Measurements from ENCODE around the gene FEM1B.
"Not testable (repeated sequence)": the region's sequence is repeated elsewhere in the genome, so short reads cannot be mapped to it uniquely, and the experiment has no call there.

FEM1B gene

GRCh38 chr15:68277603-68278344 lies at the start of gene FEM1B:
TSS of gene FEM1B (plus strand) at chr15:68277745. CDS start at chr15:68278418, 673 bp downstream.
- peak; percentile 93 to 95 for DNase-seq

- DNase-seq: no peak
Observed at GRCh38 chr15:68228143-68228970, 49.2 kb upstream of the FEM1B start.

- no peak for DNase-seq
Observed at GRCh38 chr15:68228971-68229385, 48.6 kb upstream of the FEM1B start.

GRCh38 chr15:68229386-68230156 lies 48.0 kb upstream of the FEM1B start, which contains the start of gene CLN6:
TSS of gene CLN6 (minus strand) at chr15:68229728. CDS start at chr15:68229584, 144 bp downstream.
- DNase-seq: peak; percentile 57 to 74

- DNase-seq: no peak
Observed at GRCh38 chr15:68230157-68231100, 47.1 kb upstream of the FEM1B start.

GRCh38 chr15:68231102-68231818 lies 46.3 kb upstream of the FEM1B start:
- DNase-seq: no peak

GRCh38 chr15:68232449-68232848 lies 45.1 kb upstream of the FEM1B start:
- DNase-seq: no peak

- no peak for DNase-seq
Observed at GRCh38 chr15:68232937-68233336, 44.6 kb upstream of the FEM1B start.

- no peak for DNase-seq
Observed at GRCh38 chr15:68234060-68234459, 43.5 kb upstream of the FEM1B start.

- DNase-seq: not testable (repeated sequence)
Observed at GRCh38 chr15:68234520-68234919, 43.0 kb upstream of the FEM1B start.

GRCh38 chr15:68235022-68235421 lies 42.5 kb upstream of the FEM1B start:
- DNase-seq: no peak

- no peak for DNase-seq
Observed at GRCh38 chr15:68239025-68239424, 38.5 kb upstream of the FEM1B start.

GRCh38 chr15:68241088-68241935 lies 36.2 kb upstream of the FEM1B start:
- DNase-seq: no peak

GRCh38 chr15:68244235-68244634 lies 33.3 kb upstream of the FEM1B start:
- no peak for DNase-seq

GRCh38 chr15:68249058-68249713 lies 28.4 kb upstream of the FEM1B start:
- no peak for DNase-seq

GRCh38 chr15:68252925-68253534 lies 24.5 kb upstream of the FEM1B start:
- peak; percentile 36 to 88 for DNase-seq

GRCh38 chr15:68256675-68257450 lies 20.7 kb upstream of the FEM1B start:
- DNase-seq: peak; percentile 31 to 63

- no peak for DNase-seq
Observed at GRCh38 chr15:68258692-68259091, 18.9 kb upstream of the FEM1B start.

All from SW 1271 (cell line).